Neuronal stem cell (in vitro differentiated cells): ENCODE data around the gene TMEM127.
A peak's percentile ranks its signal among the peaks of the same experiment; 100 is the strongest.
"Not testable (repeated sequence)": the region's sequence is repeated elsewhere in the genome, so short reads cannot be mapped to it uniquely, and the experiment has no call there.

ENCODE experiments used
- DNase-seq: peaks from one replicate; pipeline ENCODE4 v3.0.0-alpha.2; 2013; ENCODE audit warnings: low spot score
- H2AFZ ChIP-seq: one replicate; pipeline ENCODE4 v1.6.1; 2013; ENCODE audit warnings: mild to moderate bottlenecking, low read length, inconsistent platforms
- H2AK5ac ChIP-seq: 2 replicates; pipeline ENCODE4 v1.6.1; 2013; ENCODE audit warnings: low read depth, mild to moderate bottlenecking, inconsistent platforms, low read length, moderate library complexity, mixed read lengths
- H2BK120ac ChIP-seq: 2 replicates; pipeline ENCODE4 v1.6.1; 2013; ENCODE audit warnings: low read depth, mild to moderate bottlenecking, inconsistent platforms, low read length, moderate library complexity, mixed read lengths
- H2BK12ac ChIP-seq: one replicate; pipeline ENCODE4 v1.6.1; 2013; ENCODE audit warnings: low read length, inconsistent platforms
- H2BK15ac ChIP-seq: 2 replicates; pipeline ENCODE4 v1.6.1; 2013; ENCODE audit warnings: mild to moderate bottlenecking, low read length, inconsistent platforms, mixed read lengths
- H2BK5ac ChIP-seq: one replicate; pipeline ENCODE4 v1.6.1; 2013; ENCODE audit warnings: inconsistent platforms, mild to moderate bottlenecking, low read length, moderate library complexity
- H3K14ac ChIP-seq: one replicate; pipeline ENCODE4 v1.6.1; 2013; ENCODE audit warnings: low read length, inconsistent platforms
- H3K18ac ChIP-seq: 2 replicates; pipeline ENCODE4 v1.6.1; 2013; ENCODE audit warnings: low read length, inconsistent platforms
- H3K23ac ChIP-seq: 2 replicates; pipeline ENCODE4 v1.6.1; 2013; ENCODE audit warnings: low read depth, mild to moderate bottlenecking, mixed read lengths, low read length, inconsistent platforms; ENCODE audit not compliant: poor library complexity
- H3K27ac ChIP-seq: replicated peaks from 3 replicates; pipeline ENCODE4 v1.5.1; 2013; ENCODE audit warnings: low read length, inconsistent platforms
- H3K27me3 ChIP-seq, 3 experiments: 2 replicates each; pipeline ENCODE4 v1.6.1; 2013; ENCODE audit warnings: low read length in 3 of 3, mild to moderate bottlenecking in 2 of 3, inconsistent platforms in 1 of 3, low read depth in 1 of 3, mixed read lengths in 1 of 3, moderate library complexity in 1 of 3; ENCODE audit not compliant: control insufficient read depth in 3 of 3, insufficient read depth in 3 of 3
- H3K36me3 ChIP-seq, 2 donors: replicated peaks in 1 of 2; 2 replicates each; pipeline ENCODE4 v1.6.1; 2013; ENCODE audit warnings: low read length in 2 of 2; ENCODE audit not compliant: control insufficient read depth in 2 of 2, insufficient read depth in 2 of 2
- H3K4ac ChIP-seq: 2 replicates; pipeline ENCODE4 v1.6.1; 2013; ENCODE audit warnings: inconsistent platforms, mild to moderate bottlenecking, low read length, moderate library complexity
- H3K4me1 ChIP-seq, 2 donors: 1 replicate in 1 of 2; 2 replicates in 1 of 2; pipeline ENCODE4 v1.6.1; 2013; ENCODE audit warnings: low read length in 2 of 2, low read depth in 1 of 2; ENCODE audit not compliant: control insufficient read depth in 2 of 2, insufficient read depth in 1 of 2
- H3K4me2 ChIP-seq: one replicate; pipeline ENCODE4 v1.6.1; 2013; ENCODE audit warnings: mild to moderate bottlenecking, low read length, inconsistent platforms; ENCODE audit not compliant: insufficient read depth, poor library complexity, severe bottlenecking
- H3K4me3 ChIP-seq, 2 donors: 2 replicates each; pipeline ENCODE4 v1.5.1; 2013; ENCODE audit warnings: low read length in 2 of 2, mild to moderate bottlenecking in 2 of 2, inconsistent platforms in 1 of 2, moderate library complexity in 1 of 2
- H3K79me1 ChIP-seq: one replicate; pipeline ENCODE4 v1.6.1; 2013; ENCODE audit warnings: low read depth, mild to moderate bottlenecking, inconsistent platforms, low read length, moderate library complexity
- H3K9ac ChIP-seq: one replicate; pipeline ENCODE4 v1.6.1; 2013; ENCODE audit warnings: mild to moderate bottlenecking, low read depth, low read length, inconsistent platforms; ENCODE audit not compliant: poor library complexity
- H3K9me3 ChIP-seq, 2 donors: replicated peaks in 1 of 2; 2 replicates each; pipeline versions ENCODE3 to v1.6.1; 2013; ENCODE audit warnings: low read length in 2 of 2, mild to moderate bottlenecking in 2 of 2, inconsistent platforms in 1 of 2, low read depth in 1 of 2, mixed read lengths in 1 of 2, moderate library complexity in 1 of 2; ENCODE audit not compliant: control insufficient read depth in 2 of 2, insufficient read depth in 1 of 2
- H4K8ac ChIP-seq: one replicate; pipeline ENCODE4 v1.6.1; 2013; ENCODE audit warnings: low read depth, mild to moderate bottlenecking, inconsistent platforms, low read length, moderate library complexity
- H4K91ac ChIP-seq: one replicate; pipeline ENCODE4 v1.6.1; 2013; ENCODE audit warnings: low read length, low read depth, mild to moderate bottlenecking, inconsistent platforms; ENCODE audit not compliant: poor library complexity
- WGBS, 2 donors: extraction: QIAGEN DNeasy Blood & Tissue Kit; methylation state at CpG; one replicate each; pipeline ENCODE4 v1.1.7; 2013; ENCODE audit warnings: missing lambda C conversion rate in 2 of 2, mixed read lengths in 1 of 2; ENCODE audit not compliant: insufficient read length in 2 of 2, insufficient replicate concordance in 1 of 2; ENCODE audit errors: extremely low coverage in 2 of 2; 5-methylcytosine and 5-hydroxymethylcytosine counted together

TMEM127 gene

DNA sequence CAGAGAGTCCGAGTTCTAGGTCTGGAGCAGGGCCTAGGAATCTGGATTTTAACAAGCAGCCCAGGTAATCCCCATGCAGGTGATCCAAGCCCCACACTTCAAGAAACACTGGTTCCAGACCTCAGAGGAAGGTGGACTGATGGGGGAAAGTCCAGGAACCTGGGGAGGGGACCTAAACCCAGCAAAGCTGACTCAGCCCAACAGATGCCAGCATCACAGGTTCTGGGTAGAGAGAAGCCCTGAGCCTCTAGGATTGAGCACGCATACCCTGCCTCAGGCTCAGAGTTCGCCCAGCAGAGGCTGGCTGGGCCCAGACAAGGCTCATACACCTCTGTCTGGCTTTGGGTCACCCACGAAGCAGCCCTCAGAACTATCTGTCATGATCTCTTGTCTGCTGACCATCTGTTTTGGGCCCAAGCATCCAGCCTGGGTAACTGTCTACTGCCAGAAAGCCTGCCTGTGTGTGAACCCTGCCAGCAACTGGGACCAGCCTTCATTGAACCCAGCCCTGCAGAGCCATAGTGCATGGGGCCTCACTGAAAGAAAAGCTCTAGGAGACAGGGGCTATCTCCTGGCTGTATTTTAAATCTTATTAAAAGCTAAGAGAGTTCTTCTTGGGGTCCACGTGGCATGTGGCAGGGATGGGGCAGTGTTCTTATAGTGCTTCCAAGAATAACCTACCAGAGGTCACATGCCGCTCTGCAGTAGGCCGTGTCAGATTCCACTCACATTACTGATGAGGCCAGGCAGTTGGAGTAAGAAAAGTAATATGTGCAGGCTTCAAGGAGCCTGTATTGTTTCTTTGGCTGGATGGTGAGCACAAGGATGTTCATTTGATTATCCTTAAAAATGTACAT is 7.4 kb downstream of the TMEM127 start:
- H3K23ac ChIP-seq, result no peak overlapping the region
- no peak overlapping the region for H4K91ac ChIP-seq
- peaks cover 6% of the 10 kb centered on the region for H3K79me1 ChIP-seq
- no peak overlapping the region for H3K27ac ChIP-seq
- no CpG with 5 or more reads among the region's 7 CpGs for WGBS, 2 donors
- no peak overlapping the region for H2AK5ac ChIP-seq
- no peak overlapping the region for H2BK120ac ChIP-seq
- H3K4me3 ChIP-seq, result no peak overlapping the region
- no peak overlapping the region for H2BK12ac ChIP-seq
- DNase-seq, result no peak
- no peak overlapping the region for H3K4ac ChIP-seq
- no peak overlapping the region for H3K9ac ChIP-seq
- H3K27me3 ChIP-seq, result no peaks in the 10 kb centered on the region
- H3K4me2 ChIP-seq, result no peak overlapping the region
- H3K14ac ChIP-seq, result no peak overlapping the region
- no peak overlapping the region for H3K18ac ChIP-seq
- no peak overlapping the region for H2BK15ac ChIP-seq
- H4K8ac ChIP-seq, result no peak overlapping the region
- H2BK5ac ChIP-seq, result peak overlapping the region; percentile 6
- H3K36me3 ChIP-seq, result peaks cover 13 to 71% of the 10 kb centered on the region in 2 donors
- H3K9me3 ChIP-seq, result no peaks in the 10 kb centered on the region
- H2AFZ ChIP-seq, result no peak overlapping the region
- peaks cover 0 to 2% of the 10 kb centered on the region in 2 donors for H3K4me1 ChIP-seq

DNA sequence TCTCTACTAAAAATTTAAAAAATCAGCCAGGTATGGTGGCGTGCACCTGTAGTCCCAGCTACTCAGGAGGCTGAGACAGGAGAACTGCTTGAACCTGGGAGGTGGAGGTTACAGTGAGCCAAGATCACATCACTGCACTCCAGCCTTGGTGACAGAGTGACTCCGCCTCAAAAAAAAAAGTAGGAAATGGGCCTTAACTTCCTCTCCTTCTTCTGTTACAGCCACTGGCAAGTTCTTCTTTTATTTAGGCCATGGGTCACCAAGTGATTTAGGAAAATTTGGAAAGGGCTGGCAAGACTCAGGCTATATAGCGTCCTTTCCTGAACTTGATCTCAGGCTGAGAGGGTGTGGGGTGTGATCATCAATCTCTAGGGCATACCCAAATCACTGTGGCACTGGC is 8.1 kb downstream of the TMEM127 start:
- not testable (repeated sequence) for H3K23ac ChIP-seq, H3K79me1 ChIP-seq, DNase-seq, H4K91ac ChIP-seq, H3K4me1 ChIP-seq, H2BK15ac ChIP-seq, H2AK5ac ChIP-seq, H3K14ac ChIP-seq, H3K27ac ChIP-seq, H2BK120ac ChIP-seq, H3K4me2 ChIP-seq, H3K4ac ChIP-seq, H3K27me3 ChIP-seq, H3K18ac ChIP-seq, H2AFZ ChIP-seq, H2BK12ac ChIP-seq, H2BK5ac ChIP-seq, H3K9me3 ChIP-seq, H4K8ac ChIP-seq, H3K4me3 ChIP-seq, H3K9ac ChIP-seq
- peaks cover 13 to 77% of the 10 kb centered on the region in 2 donors for H3K36me3 ChIP-seq
- WGBS, 2 donors, result no CpG with 5 or more reads among the region's 3 CpGs

DNA sequence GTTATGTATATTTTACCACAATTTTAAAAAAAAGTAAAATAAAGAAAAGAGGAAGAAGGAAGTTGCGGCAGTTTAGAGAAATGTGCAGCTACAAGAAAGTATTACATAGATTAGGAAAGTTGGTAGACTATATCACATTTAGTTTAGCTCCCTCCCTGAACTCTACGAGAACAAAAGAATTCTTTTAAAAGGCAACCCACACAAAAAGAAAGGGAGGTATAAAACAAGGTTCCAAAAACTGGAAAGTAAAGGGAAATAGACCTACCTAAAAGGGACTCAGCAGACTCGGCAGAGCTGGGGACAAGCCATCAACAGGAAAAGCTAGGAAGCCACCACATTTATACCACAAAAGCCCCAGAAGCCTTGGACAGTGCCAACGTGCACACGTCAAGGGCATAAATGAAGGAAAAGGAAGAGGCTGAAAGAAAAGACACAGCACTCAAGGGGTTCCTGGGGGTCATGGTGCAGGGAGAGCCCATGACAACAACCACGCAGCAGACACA is 9.1 kb downstream of the TMEM127 start:
- no CpG with 5 or more reads among the region's 6 CpGs for WGBS, 2 donors
- Histone ChIP-seq H3K18ac (no peak overlapping the region), H2BK15ac (no peak overlapping the region), H2BK5ac (no peak overlapping the region), H3K4me1 (peaks cover 3 to 6% of the 10 kb centered on the region in 2 donors), H3K4me3 (no peak overlapping the region), H3K4me2 (no peak overlapping the region), H3K9me3 (no peaks in the 10 kb centered on the region), H2AFZ (no peak overlapping the region), H3K9ac (no peak overlapping the region), H2AK5ac (no peak overlapping the region), H4K91ac (no peak overlapping the region), H3K27ac (no peak overlapping the region), H2BK120ac (no peak overlapping the region), H3K14ac (no peak overlapping the region), H4K8ac (no peak overlapping the region), H3K27me3 (no peaks in the 10 kb centered on the region), H3K36me3 (peaks cover 13 to 82% of the 10 kb centered on the region in 2 donors), H3K23ac (no peak overlapping the region), H2BK12ac (no peak overlapping the region), H3K79me1 (peaks cover 6% of the 10 kb centered on the region), H3K4ac (no peak overlapping the region)
- DNase-seq, result no peak

DNA sequence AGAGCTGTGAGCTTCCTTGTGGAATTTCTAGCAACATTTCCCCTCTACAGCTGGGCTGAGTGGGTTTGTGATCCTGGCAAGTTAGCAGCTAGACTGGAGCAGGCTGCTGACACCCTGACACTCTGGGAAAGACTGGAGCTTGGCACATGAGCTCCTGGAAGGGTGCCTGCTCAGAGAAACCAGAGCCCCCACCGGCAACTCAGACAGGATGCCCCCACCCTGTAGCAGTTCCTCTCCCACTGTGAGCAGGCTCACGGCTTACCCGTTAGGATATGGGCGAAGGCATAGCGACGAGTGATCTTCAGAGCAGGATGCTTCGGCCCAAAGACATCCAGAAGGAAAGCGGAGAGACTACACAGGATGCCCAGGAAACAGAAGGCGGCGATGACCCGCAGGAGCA is 11.2 kb downstream of the TMEM127 start:
- H3K23ac ChIP-seq, result no peak overlapping the region
- no peak overlapping the region for H3K9ac ChIP-seq
- no peaks in the 10 kb centered on the region for H3K27me3 ChIP-seq
- H4K91ac ChIP-seq, result no peak overlapping the region
- H3K4me2 ChIP-seq, result no peak overlapping the region
- no peak overlapping the region for H3K4ac ChIP-seq
- WGBS, 2 donors, result no CpG with 5 or more reads among the region's 11 CpGs
- H3K79me1 ChIP-seq, result peaks cover 4% of the 10 kb centered on the region
- H2AK5ac ChIP-seq, result no peak overlapping the region
- no peak overlapping the region for H2BK15ac ChIP-seq
- no peak overlapping the region for H3K14ac ChIP-seq
- H3K36me3 ChIP-seq, result peaks cover 16 to 77% of the 10 kb centered on the region in 2 donors
- no peak overlapping the region for H4K8ac ChIP-seq
- H2BK120ac ChIP-seq, result no peak overlapping the region
- H2AFZ ChIP-seq, result no peak overlapping the region
- H3K9me3 ChIP-seq, result no peaks in the 10 kb centered on the region
- no peak overlapping the region for H3K27ac ChIP-seq
- DNase-seq, result no peak
- no peak overlapping the region for H3K4me3 ChIP-seq
- no peak overlapping the region for H3K18ac ChIP-seq
- H2BK5ac ChIP-seq, result no peak overlapping the region
- peaks cover 3 to 8% of the 10 kb centered on the region in 2 donors for H3K4me1 ChIP-seq
- H2BK12ac ChIP-seq, result no peak overlapping the region
